ENCODE measurements around the gene KLHL21.
"Not testable (repeated sequence)": the region's sequence is repeated elsewhere in the genome, so short reads cannot be mapped to it uniquely, and the experiment has no call there.

KLHL21 gene

GRCh38 chr1:6646499-6647148 lies 44.0 kb upstream of the KLHL21 start:
- no peak overlapping the region for H3K9ac ChIP-seq (ENCODE audit: low read length)
- peak; percentile 66 for TF ChIP-seq CTCF (IDR thresholded peaks at IDR 0.05; ENCODE audit: low read length)
- no peak for TF ChIP-seq EZH2 (IDR thresholded peaks at IDR 0.05; ENCODE audit: borderline replicate concordance, low read length)
- H3K36me3 ChIP-seq (ENCODE audit: insufficient read depth, low read length), result peaks cover 42% of the 10 kb centered on the region
- no peak overlapping the region for H3K4me3 ChIP-seq (ENCODE audit: low read depth, low read length, poor library complexity, severe bottlenecking)
- H3F3A ChIP-seq (ENCODE audit: insufficient read depth, low read length), result no peaks in the 10 kb centered on the region
- no peaks in the 10 kb centered on the region for H3K9me2 ChIP-seq (ENCODE audit: low read depth, low read length)
- H3K27me3 ChIP-seq (ENCODE audit: insufficient read depth, low read length), result no peaks in the 10 kb centered on the region
- no peaks in the 10 kb centered on the region for H4K20me1 ChIP-seq (ENCODE audit: insufficient read depth, low read length)
- no peak overlapping the region for H3K27ac ChIP-seq (ENCODE audit: low read depth, low read length, poor library complexity, severe bottlenecking)
- H3K79me2 ChIP-seq (ENCODE audit: insufficient read depth, low read length), result no peaks in the 10 kb centered on the region
- no peak overlapping the region for H2AFZ ChIP-seq (ENCODE audit: low read length)
- no peak overlapping the region for H3K4me2 ChIP-seq (ENCODE audit: low read length)
- H3K9me3 ChIP-seq (ENCODE audit: low read length), result no peaks in the 10 kb centered on the region
- H3K4me1 ChIP-seq (ENCODE audit: insufficient read depth, low read length, severe bottlenecking), result no peaks in the 10 kb centered on the region

- H3K4me2 ChIP-seq (ENCODE audit: low read length), result no peak overlapping the region
These were observed 42.3 kb upstream of the KLHL21 start for GRCh38 chr1:6645018-6645417.

GRCh38 chr1:6640867-6641266 lies 38.2 kb upstream of the KLHL21 start:
- H3K4me3 ChIP-seq (ENCODE audit: low read depth, low read length, poor library complexity, severe bottlenecking); H2AFZ ChIP-seq (ENCODE audit: low read length); H3K27me3 ChIP-seq (ENCODE audit: insufficient read depth, low read length); H3K27ac ChIP-seq (ENCODE audit: low read depth, low read length, poor library complexity, severe bottlenecking); H3K4me2 ChIP-seq (ENCODE audit: low read length); H3K9me3 ChIP-seq (ENCODE audit: low read length); H3K9ac ChIP-seq (ENCODE audit: low read length); H3K79me2 ChIP-seq (ENCODE audit: insufficient read depth, low read length); H3K9me2 ChIP-seq (ENCODE audit: low read depth, low read length); H3K4me1 ChIP-seq (ENCODE audit: insufficient read depth, low read length, severe bottlenecking); H4K20me1 ChIP-seq (ENCODE audit: insufficient read depth, low read length); H3F3A ChIP-seq (ENCODE audit: insufficient read depth, low read length): not testable (repeated sequence)
- H3K36me3 ChIP-seq (ENCODE audit: insufficient read depth, low read length), result peaks cover 73% of the 10 kb centered on the region

More at GRCh38 chr1:6645018-6645417, 42.3 kb upstream of the KLHL21 start:
- Histone ChIP-seq H2AFZ (ENCODE audit: low read length) (no peak overlapping the region), H3K9me3 (ENCODE audit: low read length) (no peaks in the 10 kb centered on the region), H3K79me2 (ENCODE audit: insufficient read depth, low read length) (no peaks in the 10 kb centered on the region), H3K27me3 (ENCODE audit: insufficient read depth, low read length) (no peaks in the 10 kb centered on the region), H3K27ac (ENCODE audit: low read depth, low read length, poor library complexity, severe bottlenecking) (no peak overlapping the region), H3K9ac (ENCODE audit: low read length) (no peak overlapping the region), H3K4me1 (ENCODE audit: insufficient read depth, low read length, severe bottlenecking) (no peaks in the 10 kb centered on the region), H3K36me3 (ENCODE audit: insufficient read depth, low read length) (peaks cover 43% of the 10 kb centered on the region), H3F3A (ENCODE audit: insufficient read depth, low read length) (no peaks in the 10 kb centered on the region), H3K9me2 (ENCODE audit: low read depth, low read length) (no peaks in the 10 kb centered on the region), H3K4me3 (ENCODE audit: low read depth, low read length, poor library complexity, severe bottlenecking) (no peak overlapping the region), H4K20me1 (ENCODE audit: insufficient read depth, low read length) (no peaks in the 10 kb centered on the region)
- TF ChIP-seq EZH2 (IDR thresholded peaks at IDR 0.05; ENCODE audit: borderline replicate concordance, low read length), result no peak
- TF ChIP-seq CTCF (IDR thresholded peaks at IDR 0.05; ENCODE audit: low read length), result no peak

- H3K9me2 ChIP-seq (ENCODE audit: low read depth, low read length), result no peaks in the 10 kb centered on the region
- no peak overlapping the region for H3K4me2 ChIP-seq (ENCODE audit: low read length)
- H3K4me1 ChIP-seq (ENCODE audit: insufficient read depth, low read length, severe bottlenecking), result peaks cover 17% of the 10 kb centered on the region
- TF ChIP-seq CTCF (IDR thresholded peaks at IDR 0.05; ENCODE audit: low read length), result no peak
- TF ChIP-seq EZH2 (IDR thresholded peaks at IDR 0.05; ENCODE audit: borderline replicate concordance, low read length), result no peak
- no peak overlapping the region for H3K27ac ChIP-seq (ENCODE audit: low read depth, low read length, poor library complexity, severe bottlenecking)
- no peaks in the 10 kb centered on the region for H3K79me2 ChIP-seq (ENCODE audit: insufficient read depth, low read length)
- no peaks in the 10 kb centered on the region for H3K9me3 ChIP-seq (ENCODE audit: low read length)
- H3K4me3 ChIP-seq (ENCODE audit: low read depth, low read length, poor library complexity, severe bottlenecking), result no peak overlapping the region
- no peak overlapping the region for H3K9ac ChIP-seq (ENCODE audit: low read length)
- no peak overlapping the region for H2AFZ ChIP-seq (ENCODE audit: low read length)
- peaks cover 74% of the 10 kb centered on the region for H3K36me3 ChIP-seq (ENCODE audit: insufficient read depth, low read length)
- no peaks in the 10 kb centered on the region for H4K20me1 ChIP-seq (ENCODE audit: insufficient read depth, low read length)
- peaks cover 4% of the 10 kb centered on the region; the same call in 1 of the 2 replicates for H3F3A ChIP-seq (ENCODE audit: insufficient read depth, low read length)
- H3K27me3 ChIP-seq (ENCODE audit: insufficient read depth, low read length), result no peaks in the 10 kb centered on the region
These were observed 35.6 kb upstream of the KLHL21 start for GRCh38 chr1:6638226-6638625.
